CD4-positive, alpha-beta T cell (primary cell): Measurements from ENCODE around the gene RSPO3. TPM values are rescaled to one million over a fixed set of nuclear protein-coding genes. Genes with fewer than 3 reads are reported as not detected.

Experiments used
- ATAC-seq: fragments of 200-7000 bp; cut with Tn5 transposase; one replicate; pipeline ENCODE4 v1.10.0; 2022; ENCODE audit warnings: mild to moderate bottlenecking; ENCODE audit not compliant: poor library complexity
- CTCF ChIA-PET: fragments of 350-600 bp; sonication (Branson Sonifier 250); formaldehyde crosslinking; loops from one replicate; lab custom pipeline; 2021; ENCODE audit warnings: antibody characterized with exemption, inconsistent platforms; lab: Charles Lee
- POLR2A ChIA-PET: fragments of 350-600 bp; sonication (Branson Sonifier 250); formaldehyde crosslinking; loops from one replicate; lab custom pipeline; 2021; ENCODE audit warnings: antibody characterized with exemption, inconsistent platforms; lab: Charles Lee
- DNase-seq, 14 experiments: peaks; one replicate each; pipeline ENCODE4 v3.0.0-alpha.2; 2013 to 2020; ENCODE audit warnings: mixed read lengths in 2 of 14
- H3K27ac ChIP-seq, 2 donors: one replicate each; pipeline versions ENCODE4 v1.5.1 to v1.7.0; 2013; ENCODE audit warnings: low read length in 2 of 2, low read depth in 1 of 2, mild to moderate bottlenecking in 1 of 2
- H3K27me3 ChIP-seq, 2 experiments: 1 replicate in 1 of 2; 2 replicates in 1 of 2; pipeline versions ENCODE4 v1.6.1 to v1.7.0; 2013; ENCODE audit warnings: low read length in 2 of 2, control low read depth in 1 of 2, mild to moderate bottlenecking in 1 of 2, moderate library complexity in 1 of 2; ENCODE audit not compliant: insufficient read depth in 2 of 2, control insufficient read depth in 1 of 2
- H3K36me3 ChIP-seq: one replicate; pipeline ENCODE4 v1.6.1; 2013; ENCODE audit warnings: low read length, control low read depth; ENCODE audit not compliant: insufficient read depth
- H3K4me1 ChIP-seq: one replicate; pipeline ENCODE4 v1.6.1; 2013; ENCODE audit warnings: low read length, control low read depth; ENCODE audit not compliant: insufficient read depth
- H3K4me3 ChIP-seq: one replicate; pipeline ENCODE4 v1.5.1; 2013; ENCODE audit warnings: mild to moderate bottlenecking, low read length, moderate library complexity
- H3K9me3 ChIP-seq, 2 experiments: 1 replicate in 1 of 2; 2 replicates in 1 of 2; pipeline versions ENCODE4 v1.6.1 to v1.7.0; 2013; ENCODE audit warnings: low read length in 2 of 2, mild to moderate bottlenecking in 2 of 2, control low read depth in 1 of 2, moderate library complexity in 1 of 2; ENCODE audit not compliant: control insufficient read depth in 1 of 2, insufficient read depth in 1 of 2
- H3K27ac Mint-ChIP-seq: one replicate; pipeline ENCODE4 v1.8.0; 2020; ENCODE audit warnings: mixed read lengths
- H3K27me3 Mint-ChIP-seq: one replicate; pipeline ENCODE4 v1.8.0; 2021; ENCODE audit warnings: mixed read lengths
- H3K36me3 Mint-ChIP-seq: one replicate; pipeline ENCODE4 v1.8.0; 2021; ENCODE audit warnings: low read depth, mixed read lengths
- H3K4me1 Mint-ChIP-seq: one replicate; pipeline ENCODE4 v1.8.0; 2021; ENCODE audit warnings: low read depth, mixed read lengths
- H3K4me3 Mint-ChIP-seq: one replicate; pipeline ENCODE4 v1.8.0; 2020; ENCODE audit warnings: mild to moderate bottlenecking, mixed read lengths
- H3K9me3 Mint-ChIP-seq: one replicate; pipeline ENCODE4 v1.8.0; 2020; ENCODE audit warnings: mixed read lengths
- CTCF ChIP-seq: fragments of 200-600 bp; IDR thresholded peaks from one replicate; pipeline ENCODE4 v1.8.0; 2022; ENCODE audit warnings: antibody characterized with exemption, mild to moderate bottlenecking
- intact Hi-C, 2 experiments: fragments of 100-400 bp; cut with DNase I in 1 of 2; cut with micrococcal nuclease in 1 of 2; formaldehyde crosslinking; loops; one replicate each; pipeline versions ENCODE4 v1.15.1 to v1.9.0; 2023 to 2025; cut with DNase I, micrococcal nuclease
- total RNA-seq, 174 experiments: library from RNA in 2 of 174; stranded (reverse) in 2 of 174; gene quantifications; one replicate each; pipeline ENCODE4 v1.2.3 and lab custom pipeline; 2021 to 2026

Gene RSPO3
- total RNA-seq, 2 experiments from 2014 or later: not detected

- Histone ChIP-seq H3K36me3 (no peaks in the 10 kb centered on the region), H3K4me1 (no peaks in the 10 kb centered on the region), H3K4me3 (no peak overlapping the region), H3K27ac (no peak overlapping the region), H3K9me3 (no peaks in the 10 kb centered on the region), H3K27me3 (no peaks in the 10 kb centered on the region)
- ATAC-seq (no peak), DNase-seq (no peak)
- no peak overlapping the region for H3K27ac Mint-ChIP-seq
- H3K4me3 Mint-ChIP-seq: no peak overlapping the region
- H3K36me3 Mint-ChIP-seq: no peaks in the 10 kb centered on the region
- ChIA-PET POLR2A (no interaction called here), CTCF (interaction anchor here (1.4 kb wide), 1 partner anchor 16 kb away, joined by 3 read pairs; no protein-coding TSS in a partner anchor)
- no peak for TF ChIP-seq CTCF
- intact Hi-C loops: no loop called here
- peaks cover 20% of the 10 kb centered on the region for H3K27me3 Mint-ChIP-seq
- no peaks in the 10 kb centered on the region for H3K9me3 Mint-ChIP-seq
- H3K4me1 Mint-ChIP-seq: no peaks in the 10 kb centered on the region
Observed at GRCh38 chr6:127100510-127101140, 17.8 kb upstream of the RSPO3 start.

- no peaks in the 10 kb centered on the region for H3K36me3 Mint-ChIP-seq
- H3K36me3 ChIP-seq: no peaks in the 10 kb centered on the region
- no peak overlapping the region for H3K27ac Mint-ChIP-seq
- DNase-seq: peak in 2 of 14 experiments; percentile 32 to 44
- intact Hi-C loops: no loop called here
- no peaks in the 10 kb centered on the region for H3K4me1 ChIP-seq
- no peaks in the 10 kb centered on the region for H3K9me3 Mint-ChIP-seq
- H3K4me3 Mint-ChIP-seq: no peak overlapping the region
- no peak overlapping the region for H3K27ac ChIP-seq
- no peak overlapping the region for H3K4me3 ChIP-seq
- no peaks in the 10 kb centered on the region for H3K27me3 ChIP-seq
- CTCF ChIA-PET: no interaction called here
- ATAC-seq: no peak
- peaks cover 27% of the 10 kb centered on the region for H3K27me3 Mint-ChIP-seq
- H3K4me1 Mint-ChIP-seq: no peaks in the 10 kb centered on the region
- POLR2A ChIA-PET: no interaction called here
- no peak for TF ChIP-seq CTCF
- no peaks in the 10 kb centered on the region for H3K9me3 ChIP-seq
Observed at GRCh38 chr6:127102299-127102698, 16.2 kb upstream of the RSPO3 start.

- intact Hi-C loops: no loop called here
- no peaks in the 10 kb centered on the region for H3K36me3 Mint-ChIP-seq
Observed at GRCh38 chr6:127102859-127103258, 15.6 kb upstream of the RSPO3 start.

More at GRCh38 chr6:127102859-127103258, 15.6 kb upstream of the RSPO3 start:
- H3K9me3 ChIP-seq: no peaks in the 10 kb centered on the region
- H3K27me3 ChIP-seq: no peaks in the 10 kb centered on the region
- Mint-ChIP-seq H3K4me1 (no peaks in the 10 kb centered on the region), H3K4me3 (no peak overlapping the region), H3K27ac (no peak overlapping the region), H3K27me3 (peaks cover 33% of the 10 kb centered on the region), H3K9me3 (no peaks in the 10 kb centered on the region)
- CTCF ChIA-PET: no interaction called here
- no peak overlapping the region for H3K27ac ChIP-seq
- POLR2A ChIA-PET: no interaction called here
- no peaks in the 10 kb centered on the region for H3K4me1 ChIP-seq
- no peak for ATAC-seq
- no peak overlapping the region for H3K4me3 ChIP-seq
- no peaks in the 10 kb centered on the region for H3K36me3 ChIP-seq
- no peak for TF ChIP-seq CTCF
- no peak for DNase-seq
